ENCODE measurements around the gene TPSB2.

The TPSB2 gene

GRCh38 chr16:1220841-1221627 lies 8.9 kb downstream of the TPSB2 start:
- H3K27ac ChIP-seq: no peak overlapping the region
- TF ChIP-seq, protein P1, sequence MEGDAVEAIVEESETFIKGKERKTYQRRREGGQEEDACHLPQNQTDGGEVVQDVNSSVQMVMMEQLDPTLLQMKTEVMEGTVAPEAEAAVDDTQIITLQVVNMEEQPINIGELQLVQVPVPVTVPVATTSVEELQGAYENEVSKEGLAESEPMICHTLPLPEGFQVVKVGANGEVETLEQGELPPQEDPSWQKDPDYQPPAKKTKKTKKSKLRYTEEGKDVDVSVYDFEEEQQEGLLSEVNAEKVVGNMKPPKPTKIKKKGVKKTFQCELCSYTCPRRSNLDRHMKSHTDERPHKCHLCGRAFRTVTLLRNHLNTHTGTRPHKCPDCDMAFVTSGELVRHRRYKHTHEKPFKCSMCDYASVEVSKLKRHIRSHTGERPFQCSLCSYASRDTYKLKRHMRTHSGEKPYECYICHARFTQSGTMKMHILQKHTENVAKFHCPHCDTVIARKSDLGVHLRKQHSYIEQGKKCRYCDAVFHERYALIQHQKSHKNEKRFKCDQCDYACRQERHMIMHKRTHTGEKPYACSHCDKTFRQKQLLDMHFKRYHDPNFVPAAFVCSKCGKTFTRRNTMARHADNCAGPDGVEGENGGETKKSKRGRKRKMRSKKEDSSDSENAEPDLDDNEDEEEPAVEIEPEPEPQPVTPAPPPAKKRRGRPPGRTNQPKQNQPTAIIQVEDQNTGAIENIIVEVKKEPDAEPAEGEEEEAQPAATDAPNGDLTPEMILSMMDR (IDR thresholded peaks at IDR 0.05): no peak
- TF ChIP-seq ZFX (IDR thresholded peaks at IDR 0.05; ENCODE audit: borderline replicate concordance): no peak

GRCh38 chr16:1220098-1220728 lies 9.8 kb downstream of the TPSB2 start:
- no peak overlapping the region for H3K27ac ChIP-seq
- TF ChIP-seq, protein P1 (IDR thresholded peaks at IDR 0.05): no peak
- TF ChIP-seq ZFX (IDR thresholded peaks at IDR 0.05; ENCODE audit: borderline replicate concordance): no peak

- H3K27ac ChIP-seq: no peak overlapping the region
- TF ChIP-seq, protein P1 (IDR thresholded peaks at IDR 0.05): no peak
- no peak for TF ChIP-seq ZFX (IDR thresholded peaks at IDR 0.05; ENCODE audit: borderline replicate concordance)
Observed at GRCh38 chr16:1218930-1219611, 10.9 kb downstream of the TPSB2 start.

DNA sequence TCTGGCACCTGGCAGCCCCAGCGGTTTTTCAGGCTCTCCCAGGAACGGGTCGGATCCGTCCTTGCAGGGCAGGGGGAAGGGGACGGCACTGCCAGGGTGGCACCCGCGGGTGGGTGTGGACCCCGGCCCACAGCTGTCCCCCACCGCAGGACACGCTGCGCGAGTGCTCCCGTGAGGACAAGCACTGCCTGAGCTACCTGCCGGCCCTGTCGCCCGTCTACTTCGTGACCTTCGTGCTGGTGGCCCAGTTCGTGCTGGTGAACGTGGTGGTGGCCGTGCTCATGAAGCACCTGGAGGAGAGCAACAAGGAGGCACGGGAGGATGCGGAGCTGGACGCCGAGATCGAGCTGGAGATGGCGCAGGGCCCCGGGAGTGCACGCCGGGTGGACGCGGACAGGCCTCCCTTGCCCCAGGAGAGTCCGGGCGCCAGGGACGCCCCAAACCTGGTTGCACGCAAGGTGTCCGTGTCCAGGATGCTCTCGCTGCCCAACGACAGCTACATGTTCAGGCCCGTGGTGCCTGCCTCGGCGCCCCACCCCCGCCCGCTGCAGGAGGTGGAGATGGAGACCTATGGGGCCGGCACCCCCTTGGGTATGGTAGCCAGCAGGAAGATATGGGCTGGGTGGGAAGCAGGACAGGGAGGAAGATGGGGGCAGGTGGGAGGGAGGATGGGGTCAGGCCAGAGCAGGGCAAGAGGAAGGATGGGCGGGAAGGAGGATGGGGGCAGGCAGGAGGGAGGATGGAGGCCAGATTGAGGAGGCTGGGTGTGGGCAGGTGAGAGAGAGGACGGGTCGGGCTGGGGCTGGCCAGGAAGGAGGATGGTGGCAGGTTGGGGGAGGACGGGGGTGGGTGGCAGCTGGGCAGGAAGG lies 11.7 kb downstream of the TPSB2 start:
- TF ChIP-seq ZFX (IDR thresholded peaks at IDR 0.05; ENCODE audit: borderline replicate concordance): no peak
- TF ChIP-seq, protein P1 (IDR thresholded peaks at IDR 0.05): no peak
- H3K27ac ChIP-seq: no peak overlapping the region

DNA sequence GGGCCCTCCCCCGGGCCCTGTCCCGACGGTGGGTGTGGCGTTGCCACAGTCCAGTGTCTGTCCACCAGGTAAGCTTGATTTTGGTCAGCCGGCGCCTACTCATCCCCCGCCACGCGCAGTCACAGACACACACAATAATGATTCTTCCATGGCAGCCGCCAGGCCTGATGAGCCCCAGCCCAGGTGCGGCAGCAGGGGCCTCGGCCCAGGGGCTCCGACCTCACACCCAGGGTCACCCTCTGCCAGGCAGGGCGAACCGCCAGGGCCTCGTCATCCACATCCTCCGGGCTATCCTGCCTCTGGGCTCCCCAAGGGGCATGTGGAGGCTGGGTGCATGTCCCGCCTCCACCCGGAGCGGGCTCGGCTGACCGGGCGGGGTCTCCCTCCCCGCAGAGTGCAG lies 12.5 kb downstream of the TPSB2 start:
- TF ChIP-seq, protein P1 (IDR thresholded peaks at IDR 0.05): no peak
- TF ChIP-seq ZFX (IDR thresholded peaks at IDR 0.05; ENCODE audit: borderline replicate concordance): no peak
- H3K27ac ChIP-seq: no peak overlapping the region

DNA sequence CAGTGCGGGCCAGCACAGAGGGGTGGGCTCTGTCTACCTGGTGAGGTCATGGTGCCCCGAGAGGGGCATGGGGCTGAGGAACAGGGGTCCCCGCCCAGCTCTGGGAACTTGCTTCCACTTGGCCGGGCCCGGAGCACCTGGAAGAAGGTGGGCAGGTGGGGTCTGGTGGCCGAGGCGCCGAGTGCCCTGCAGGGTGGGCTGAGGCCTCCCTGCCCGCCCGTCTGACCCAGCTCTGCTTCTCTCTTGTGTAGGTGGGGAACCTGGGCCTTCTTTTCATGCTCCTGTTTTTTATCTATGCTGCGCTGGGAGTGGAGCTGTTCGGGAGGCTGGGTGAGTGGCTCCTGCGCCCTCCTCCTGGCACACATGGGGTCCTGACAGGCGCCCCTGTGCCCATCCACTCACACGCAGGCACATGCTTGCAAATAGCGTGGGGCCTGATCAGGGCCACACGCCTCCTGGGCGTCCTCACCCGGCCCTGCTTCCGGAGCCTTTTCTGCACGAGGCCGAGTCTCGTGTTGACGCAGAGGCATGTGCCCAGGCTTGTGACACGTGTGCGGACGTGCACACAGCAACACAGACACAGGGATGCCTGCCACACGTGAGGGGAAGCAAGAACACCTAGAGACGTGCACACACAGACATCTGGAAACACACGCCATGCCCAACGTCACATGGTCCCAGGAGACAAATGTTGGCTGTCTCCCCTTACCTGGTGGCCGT lies 13.1 kb downstream of the TPSB2 start:
- H3K27ac ChIP-seq: no peak overlapping the region
- no peak for TF ChIP-seq ZFX (IDR thresholded peaks at IDR 0.05; ENCODE audit: borderline replicate concordance)
- TF ChIP-seq, protein P1 (IDR thresholded peaks at IDR 0.05): no peak
